ENCODE measurements around the gene HS3ST3A1.

GRCh38 chr17:13510062-13510461 is 91.7 kb downstream of the HS3ST3A1 start:
- TF ChIP-seq CTCF (IDR thresholded peaks at IDR 0.05) (no peak), POLR2A (IDR thresholded peaks at IDR 0.05) (no peak)

Data from body of pancreas (tissue), 4 donors.